T follicular helper cell (primary cell): Measurements from ENCODE around the gene BRINP1.

Experiments
- DNase-seq: peaks from one replicate; pipeline ENCODE4 v3.0.0-alpha.2; 2020; ENCODE audit warnings: low read depth
- total RNA-seq, 2 experiments: gene quantifications; one replicate each; lab custom pipeline; 2026; lab: John Stamatoyannopoulos, UW

Gene BRINP1
- total RNA-seq = 0 reads per million in 2 experiments

GRCh38 chr9:119368681-119369581 lies at the start of gene BRINP1:
TSS of gene BRINP1 (minus strand) at chr9:119369435. CDS start at chr9:119313355, 56,080 bp downstream.
- no peak for DNase-seq

GRCh38 chr9:119418721-119419120 lies 49.5 kb upstream of the BRINP1 start:
- no peak for DNase-seq

GRCh38 chr9:119416793-119417192 lies 47.6 kb upstream of the BRINP1 start:
- no peak for DNase-seq

- DNase-seq = no peak
Observed at GRCh38 chr9:119412399-119412798, 43.2 kb upstream of the BRINP1 start.

- no peak for DNase-seq
Observed at GRCh38 chr9:119409552-119409951, 40.3 kb upstream of the BRINP1 start.

- no peak for DNase-seq
Observed at GRCh38 chr9:119400606-119401005, 31.4 kb upstream of the BRINP1 start.

- no peak for DNase-seq
Observed at GRCh38 chr9:119398350-119398749, 29.1 kb upstream of the BRINP1 start.

GRCh38 chr9:119391878-119392277 lies 22.6 kb upstream of the BRINP1 start:
- DNase-seq = no peak

- no peak for DNase-seq
Observed at GRCh38 chr9:119375892-119376291, 6.7 kb upstream of the BRINP1 start.

GRCh38 chr9:119372951-119373350 lies 3.7 kb upstream of the BRINP1 start:
- no peak for DNase-seq

GRCh38 chr9:119370816-119371215 lies 1.6 kb upstream of the BRINP1 start:
- no peak for DNase-seq

GRCh38 chr9:119369680-119370366 lies 588 bp upstream of the BRINP1 start:
- no peak for DNase-seq

GRCh38 chr9:119368179-119368578 lies 1.1 kb downstream of the BRINP1 start:
- no peak for DNase-seq

GRCh38 chr9:119367683-119368075 lies 1.6 kb downstream of the BRINP1 start:
- DNase-seq = no peak

- DNase-seq = no peak
Observed at GRCh38 chr9:119366909-119367682, 2.1 kb downstream of the BRINP1 start.

GRCh38 chr9:119365291-119366027 lies 3.8 kb downstream of the BRINP1 start:
- DNase-seq = no peak

GRCh38 chr9:119360237-119360636 lies 9.0 kb downstream of the BRINP1 start:
- DNase-seq = no peak

- DNase-seq = no peak
Observed at GRCh38 chr9:119357336-119358096, 11.7 kb downstream of the BRINP1 start.

GRCh38 chr9:119349351-119349825 lies 19.8 kb downstream of the BRINP1 start:
- no peak for DNase-seq
